Progenitor cell of endocrine pancreas (in vitro differentiated cells): ENCODE results near the gene CLDN24. TPM values are rescaled to one million over a fixed set of nuclear protein-coding genes. Genes with fewer than 3 reads are reported as not detected.

Experiments
- DNase-seq: peaks from one replicate; pipeline ENCODE4 v3.0.0; 2021; ENCODE audit warnings: low spot score; ENCODE audit not compliant: unreplicated experiment
- H3K27ac Mint-ChIP-seq: 2 replicates; pipeline ENCODE4 v1.8.0; 2021; ENCODE audit warnings: mild to moderate bottlenecking, moderate library complexity, mixed read lengths
- H3K27me3 Mint-ChIP-seq: 2 replicates; pipeline ENCODE4 v1.8.0; 2021; ENCODE audit warnings: mixed read lengths
- H3K36me3 Mint-ChIP-seq: 2 replicates; pipeline ENCODE4 v1.8.0; 2022; ENCODE audit warnings: mixed read lengths; ENCODE audit not compliant: insufficient read depth
- H3K4me1 Mint-ChIP-seq: 2 replicates; pipeline ENCODE4 v1.8.0; 2021; ENCODE audit warnings: low read depth, mixed read lengths
- H3K4me3 Mint-ChIP-seq: 2 replicates; pipeline ENCODE4 v1.8.0; 2021; ENCODE audit warnings: low read depth, mild to moderate bottlenecking, moderate library complexity, mixed read lengths
- H3K9me3 Mint-ChIP-seq: 2 replicates; pipeline ENCODE4 v1.8.0; 2021; ENCODE audit warnings: low read depth, mixed read lengths
- total RNA-seq: library from RNA; stranded (reverse); gene quantifications from 2 replicates; pipeline ENCODE4 v1.2.1, GENCODE V29; 2021
- TF ChIP-seq, protein P1 (sequence below): fragments of 200-600 bp; sonication (generic); IDR thresholded peaks from one replicate; pipeline ENCODE4 v1.5.0; 2021; ENCODE audit warnings: antibody characterized with exemption, mild to moderate bottlenecking; ENCODE audit not compliant: unreplicated experiment

CLDN24 gene
- total RNA-seq, 1 donor from 2014 or later: not detected

- H3K4me3 Mint-ChIP-seq: no peak overlapping the region
Observed at GRCh38 chr4:183347146-183347545, 24.9 kb upstream of the CLDN24 start.

GRCh38 chr4:183345261-183345660, 23.0 kb upstream of the CLDN24 start:
- no peak for DNase-seq
- Mint-ChIP-seq H3K9me3 (peaks cover under 1% of the 10 kb centered on the region), H3K27me3 (peaks cover 6% of the 10 kb centered on the region), H3K27ac (peak overlapping the region; percentile 80), H3K4me1 (no peaks in the 10 kb centered on the region), H3K4me3 (no peak overlapping the region), H3K36me3 (no peaks in the 10 kb centered on the region)
- TF ChIP-seq, protein P1, sequence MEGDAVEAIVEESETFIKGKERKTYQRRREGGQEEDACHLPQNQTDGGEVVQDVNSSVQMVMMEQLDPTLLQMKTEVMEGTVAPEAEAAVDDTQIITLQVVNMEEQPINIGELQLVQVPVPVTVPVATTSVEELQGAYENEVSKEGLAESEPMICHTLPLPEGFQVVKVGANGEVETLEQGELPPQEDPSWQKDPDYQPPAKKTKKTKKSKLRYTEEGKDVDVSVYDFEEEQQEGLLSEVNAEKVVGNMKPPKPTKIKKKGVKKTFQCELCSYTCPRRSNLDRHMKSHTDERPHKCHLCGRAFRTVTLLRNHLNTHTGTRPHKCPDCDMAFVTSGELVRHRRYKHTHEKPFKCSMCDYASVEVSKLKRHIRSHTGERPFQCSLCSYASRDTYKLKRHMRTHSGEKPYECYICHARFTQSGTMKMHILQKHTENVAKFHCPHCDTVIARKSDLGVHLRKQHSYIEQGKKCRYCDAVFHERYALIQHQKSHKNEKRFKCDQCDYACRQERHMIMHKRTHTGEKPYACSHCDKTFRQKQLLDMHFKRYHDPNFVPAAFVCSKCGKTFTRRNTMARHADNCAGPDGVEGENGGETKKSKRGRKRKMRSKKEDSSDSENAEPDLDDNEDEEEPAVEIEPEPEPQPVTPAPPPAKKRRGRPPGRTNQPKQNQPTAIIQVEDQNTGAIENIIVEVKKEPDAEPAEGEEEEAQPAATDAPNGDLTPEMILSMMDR: no peak

More at GRCh38 chr4:183347146-183347545, 24.9 kb upstream of the CLDN24 start:
- TF ChIP-seq, protein P1: no peak
- no peak for DNase-seq
- Mint-ChIP-seq H3K27ac (no peak overlapping the region), H3K27me3 (peaks cover 12% of the 10 kb centered on the region), H3K36me3 (no peaks in the 10 kb centered on the region), H3K9me3 (peaks cover 4% of the 10 kb centered on the region), H3K4me1 (no peaks in the 10 kb centered on the region)

DNA sequence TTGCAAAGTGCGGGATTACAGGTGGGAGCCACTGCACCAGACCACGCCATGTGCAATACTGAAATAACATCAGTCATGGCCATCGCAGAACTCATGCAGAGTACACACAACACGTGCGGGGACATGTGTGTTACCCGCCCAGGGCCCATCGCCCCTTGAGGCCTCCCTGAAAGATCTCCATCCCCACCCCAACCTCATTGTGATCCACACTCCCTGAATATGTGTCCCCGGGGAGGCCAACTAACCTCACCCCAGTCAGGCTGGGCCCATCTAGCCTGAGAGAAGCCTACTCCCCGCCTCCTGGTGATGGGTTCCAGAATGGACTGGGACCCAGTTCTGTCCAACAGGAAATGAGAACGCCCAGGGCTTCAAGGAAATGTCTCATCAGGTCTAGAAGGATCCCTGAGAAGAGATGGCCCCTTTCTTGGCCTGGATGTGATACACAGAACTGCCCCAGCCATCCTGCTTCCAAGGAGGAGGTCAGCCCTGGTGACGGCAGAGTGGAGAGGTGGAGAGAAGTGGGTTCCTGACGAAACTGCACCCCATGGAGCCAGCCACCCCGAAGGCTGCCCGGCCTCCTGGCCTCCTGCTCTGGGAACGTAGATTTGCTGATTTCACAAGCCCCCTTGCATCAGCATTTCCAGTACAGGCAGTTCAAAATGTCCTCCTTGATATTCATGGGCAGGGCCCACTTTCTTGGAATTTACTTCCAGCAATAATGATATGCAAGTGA, 22.5 kb upstream of the CLDN24 start:
- TF ChIP-seq, protein P1: no peak
- no peak for DNase-seq
- no peak overlapping the region for H3K4me3 Mint-ChIP-seq
- H3K4me1 Mint-ChIP-seq: no peaks in the 10 kb centered on the region
- H3K27ac Mint-ChIP-seq: no peak overlapping the region
- peaks cover 7% of the 10 kb centered on the region for H3K27me3 Mint-ChIP-seq
- H3K36me3 Mint-ChIP-seq: no peaks in the 10 kb centered on the region
- no peaks in the 10 kb centered on the region for H3K9me3 Mint-ChIP-seq

- TF ChIP-seq, protein P1: no peak
- Mint-ChIP-seq H3K36me3 (no peaks in the 10 kb centered on the region), H3K27me3 (peaks cover 7% of the 10 kb centered on the region), H3K9me3 (no peaks in the 10 kb centered on the region), H3K4me3 (no peak overlapping the region), H3K27ac (no peak overlapping the region), H3K4me1 (no peaks in the 10 kb centered on the region)
- DNase-seq: no peak
Observed at GRCh38 chr4:183343730-183344129, 21.5 kb upstream of the CLDN24 start.

GRCh38 chr4:183342541-183343533, 20.6 kb upstream of the CLDN24 start:
- DNase-seq: no peak
- TF ChIP-seq, protein P1: no peak
- no peaks in the 10 kb centered on the region for H3K36me3 Mint-ChIP-seq
- no peaks in the 10 kb centered on the region for H3K4me1 Mint-ChIP-seq
- no peak overlapping the region for H3K4me3 Mint-ChIP-seq
- no peak overlapping the region for H3K27ac Mint-ChIP-seq
- H3K9me3 Mint-ChIP-seq: no peaks in the 10 kb centered on the region
- peaks cover 7% of the 10 kb centered on the region for H3K27me3 Mint-ChIP-seq
